DMS114 treated with DMSO at 0.1 percent for 48 hours (cell line): Measurements from ENCODE around the gene AMFR.

Experiments used
- DNase-seq: peaks from one replicate; lab custom pipeline; 2025; ENCODE audit not compliant: unreplicated experiment; lab: John Stamatoyannopoulos, UW

Gene AMFR

DNA sequence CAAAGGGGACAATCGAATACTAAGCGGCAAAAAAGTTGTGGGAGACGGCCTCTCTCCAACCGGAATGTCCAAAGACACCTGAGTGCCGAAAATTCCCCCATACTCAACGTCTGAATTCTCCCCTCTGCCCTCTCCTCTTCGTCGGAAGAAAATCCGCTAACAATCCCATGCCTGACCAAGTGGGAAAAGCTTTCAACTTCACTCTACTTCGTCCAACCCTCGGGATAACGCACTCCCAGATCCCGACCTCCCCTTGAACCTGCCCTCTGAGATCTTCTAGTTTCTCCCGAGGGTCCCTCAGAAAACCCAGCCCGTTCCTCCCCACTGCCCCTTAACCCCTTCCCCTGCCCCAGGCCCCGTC is 961 bp downstream of the AMFR start:
- no peak for DNase-seq

GRCh38 chr16:56423584-56424403 is 1.6 kb downstream of the AMFR start:
- DNase-seq: no peak

DNA sequence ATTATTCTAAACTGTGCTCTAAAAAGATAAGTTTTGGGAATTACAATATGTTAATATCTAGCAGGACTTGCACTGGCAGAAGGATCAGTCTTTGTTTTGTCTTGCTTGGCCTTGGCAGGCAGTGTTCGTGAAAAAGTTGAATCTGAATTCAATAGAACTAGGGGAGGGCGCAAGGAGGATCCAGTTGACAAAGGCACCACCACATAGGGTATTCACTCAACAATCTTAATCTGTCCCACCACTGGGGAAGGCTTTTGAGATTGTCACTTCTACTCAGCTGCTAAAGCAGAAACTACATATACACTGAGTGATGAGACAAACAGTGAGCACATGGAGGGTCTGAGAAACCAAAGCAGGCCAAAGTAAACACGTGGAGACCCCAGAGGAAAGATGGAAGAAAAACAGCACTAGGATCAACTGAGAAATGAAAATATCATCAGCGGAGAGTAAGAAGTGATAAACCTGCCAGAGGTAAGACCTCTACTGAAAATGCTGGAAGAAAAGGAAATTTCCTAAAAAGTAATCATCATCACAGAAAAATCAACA is 2.4 kb downstream of the AMFR start:
- no peak for DNase-seq

GRCh38 chr16:56421976-56422669 is 3.2 kb downstream of the AMFR start:
- no peak for DNase-seq

- no peak for DNase-seq
These were observed 4.0 kb downstream of the AMFR start for GRCh38 chr16:56421313-56421712.

- DNase-seq: no peak
These were observed 4.7 kb downstream of the AMFR start for GRCh38 chr16:56420613-56421012.

DNA sequence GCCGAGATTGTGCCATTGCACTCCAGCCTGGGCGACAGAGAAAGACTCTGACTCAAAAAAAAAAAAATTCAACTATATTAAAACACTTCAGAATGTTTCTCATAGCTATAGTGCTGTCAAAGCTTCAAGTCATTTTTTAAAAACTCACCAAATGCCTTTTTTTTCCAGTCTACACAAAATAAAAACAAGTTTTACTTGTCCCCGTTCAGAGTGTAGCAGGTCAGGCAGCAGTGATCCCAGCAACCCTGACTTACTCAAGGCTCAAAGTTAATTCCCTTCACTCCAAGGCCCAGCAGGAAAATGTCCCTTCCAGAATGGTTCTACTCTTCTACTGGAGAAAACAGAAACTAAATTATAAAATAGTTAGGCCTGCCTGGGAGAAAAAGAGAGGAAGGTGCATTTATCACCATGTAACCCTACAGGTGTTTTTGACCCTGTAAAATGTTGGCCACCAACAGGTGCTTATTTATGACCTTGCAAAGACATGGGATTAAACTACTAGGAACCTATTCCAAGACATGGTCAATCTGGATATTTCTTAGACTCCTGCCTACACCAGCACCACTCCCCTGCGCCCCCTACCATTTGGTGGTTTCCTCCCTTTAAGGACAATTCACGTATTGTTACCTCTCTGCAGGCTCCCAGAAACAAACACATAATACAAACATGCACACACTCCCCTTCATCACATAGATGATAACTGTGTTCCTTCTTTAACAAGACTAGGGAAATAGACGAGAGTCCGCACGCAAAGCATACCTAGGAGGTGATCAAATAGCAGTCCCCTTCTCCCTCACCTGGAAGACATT is 5.4 kb downstream of the AMFR start:
- no peak for DNase-seq

- DNase-seq: no peak
These were observed 8.2 kb downstream of the AMFR start for GRCh38 chr16:56417138-56417537.

- DNase-seq: no peak
These were observed 9.5 kb downstream of the AMFR start for GRCh38 chr16:56415875-56416274.

DNA sequence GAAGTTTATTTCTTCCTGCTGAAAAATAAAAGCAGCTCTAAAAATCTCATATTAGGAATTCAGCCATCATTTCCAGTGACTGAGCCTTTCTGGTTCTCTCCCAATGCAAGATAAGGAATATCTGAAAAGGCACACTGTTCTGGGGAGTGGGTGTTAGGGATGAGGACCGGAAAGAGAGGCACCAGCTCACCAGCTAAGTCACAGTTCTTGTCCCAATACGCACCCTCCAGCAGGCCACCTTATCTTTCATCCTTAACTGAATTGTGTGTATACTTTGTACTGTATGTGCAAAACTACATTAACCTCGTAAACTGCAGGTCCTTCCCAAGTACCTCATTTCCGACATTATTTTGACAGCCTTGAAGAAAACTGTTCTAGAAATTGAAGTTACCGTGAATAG is 11.0 kb downstream of the AMFR start:
- no peak for DNase-seq

- DNase-seq: no peak
These were observed 12.0 kb downstream of the AMFR start for GRCh38 chr16:56413381-56413780.

GRCh38 chr16:56411624-56412023 is 13.7 kb downstream of the AMFR start:
- DNase-seq: no peak

DNA sequence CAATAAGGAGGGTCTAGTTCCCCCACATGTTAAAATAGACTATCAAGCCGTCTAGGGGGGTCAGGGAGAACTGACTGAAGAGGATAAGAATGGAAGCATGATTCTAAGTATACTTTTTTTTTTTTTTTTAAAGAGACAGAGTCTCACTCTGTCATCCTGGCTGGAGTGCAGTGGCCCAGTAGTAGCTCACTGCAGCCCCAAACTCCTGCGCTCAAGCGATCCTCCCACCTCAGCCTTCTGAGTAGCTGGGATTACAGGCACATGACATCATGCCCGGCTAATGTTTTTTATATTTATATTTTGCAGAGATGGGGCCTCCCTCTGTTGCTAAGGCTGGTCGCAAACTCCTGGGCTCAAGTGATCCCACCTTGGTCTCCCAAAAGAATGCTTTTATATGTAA is 14.2 kb downstream of the AMFR start:
- DNase-seq: no peak

DNA sequence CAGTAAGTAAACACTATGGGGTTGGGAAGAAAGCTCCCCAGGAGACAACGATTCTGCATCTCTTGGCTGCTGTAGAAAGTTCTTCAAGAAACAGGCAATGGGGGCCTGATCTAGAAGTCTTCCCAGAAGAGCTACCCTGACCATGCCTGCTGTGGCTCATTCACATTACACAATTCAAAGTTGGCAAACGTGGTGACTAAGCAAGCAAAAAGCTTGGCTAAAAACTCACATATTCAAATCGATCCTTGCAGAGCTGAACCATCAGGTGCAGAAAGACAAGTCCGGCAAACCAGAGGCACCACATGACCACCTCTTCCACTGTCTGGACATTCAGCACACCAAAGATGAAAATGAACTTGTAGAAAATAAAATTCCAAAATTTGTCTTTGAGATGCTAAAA is 16.1 kb downstream of the AMFR start:
- no peak for DNase-seq

DNA sequence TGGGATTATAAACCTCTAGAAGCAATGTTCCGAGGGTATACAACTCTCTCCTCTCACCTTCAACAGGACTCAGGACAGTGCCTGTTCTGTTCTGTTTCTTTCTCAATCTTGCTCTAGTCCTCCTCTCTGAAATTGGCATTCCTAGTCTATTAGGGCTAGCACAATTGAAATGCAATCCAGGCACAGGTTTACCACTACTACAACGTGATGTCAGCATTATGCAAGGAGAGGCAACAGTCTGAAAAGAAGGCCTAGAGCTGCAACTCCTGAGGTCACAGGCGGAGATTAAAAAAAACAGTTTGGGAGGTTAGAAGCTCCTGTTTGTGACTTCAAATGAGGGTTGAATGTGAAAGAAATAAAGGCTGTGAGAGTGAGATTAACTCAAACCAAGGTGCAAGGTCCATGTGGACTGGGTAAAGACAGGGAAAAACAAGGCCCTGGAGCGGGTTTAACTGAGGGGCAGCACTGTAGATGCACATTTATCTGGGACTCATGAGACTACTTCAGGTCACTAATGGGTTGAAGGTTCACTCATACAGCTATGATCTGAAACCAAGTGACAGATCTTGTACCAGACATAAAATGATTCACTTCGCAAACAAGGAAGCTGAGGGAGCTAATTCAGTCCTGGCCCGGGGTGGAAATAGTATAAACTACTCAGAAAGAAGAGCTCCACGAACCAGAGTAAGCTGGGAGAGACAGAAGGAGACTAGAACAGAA is 16.8 kb downstream of the AMFR start:
- no peak for DNase-seq

DNA sequence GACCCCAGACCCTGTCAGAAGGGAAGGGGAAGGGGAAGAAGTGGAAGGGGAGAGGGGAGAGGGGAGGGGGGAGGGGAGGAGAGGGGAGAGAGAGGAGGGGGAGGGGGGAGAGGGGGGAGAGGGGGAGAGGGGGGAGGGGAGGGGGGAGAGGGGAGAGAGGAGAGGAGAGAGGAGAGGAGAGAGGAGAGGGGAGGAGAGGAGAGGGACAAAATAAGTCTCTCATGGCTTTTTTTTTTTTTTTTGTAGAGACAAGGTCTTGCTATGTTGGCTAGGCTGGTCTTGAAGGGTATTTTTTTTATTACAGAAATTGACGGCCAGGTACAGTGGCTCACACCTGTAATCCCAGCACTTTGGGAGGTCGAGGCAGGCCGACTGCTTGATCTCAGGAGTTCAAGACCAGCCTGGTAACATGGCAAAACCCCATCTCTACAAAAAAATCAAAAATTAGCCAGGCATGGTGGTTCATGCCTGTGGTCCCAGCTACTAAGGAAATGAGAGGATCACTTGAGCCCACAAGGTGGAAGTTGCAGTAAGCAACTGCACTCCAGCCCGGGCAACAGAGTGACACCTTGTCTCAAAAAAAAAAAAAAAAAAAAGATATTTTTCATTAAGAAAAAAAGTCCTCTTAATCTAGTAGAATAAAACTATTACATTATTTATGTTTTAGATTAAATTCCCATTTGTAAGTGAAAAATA is 19.2 kb downstream of the AMFR start:
- no peak for DNase-seq

DNA sequence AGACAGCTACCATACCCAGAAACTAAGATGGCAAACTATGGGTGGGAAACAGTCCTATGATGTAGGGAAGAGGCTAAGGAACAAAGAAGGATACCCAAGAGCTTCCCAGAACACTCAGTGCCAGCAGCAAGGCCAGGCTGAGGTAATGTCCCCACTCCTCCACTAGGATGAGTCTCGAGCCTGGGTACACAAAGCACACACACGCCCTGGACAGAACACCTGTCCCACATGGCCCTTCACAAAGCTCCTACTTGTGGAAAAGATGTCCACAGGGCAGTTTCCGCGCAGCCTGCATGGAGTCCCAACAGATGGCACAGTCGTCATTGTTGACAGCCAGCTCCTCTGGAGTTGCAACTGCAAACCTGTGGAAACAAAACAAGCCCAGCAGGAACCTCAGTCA is 23.9 kb downstream of the AMFR start:
- DNase-seq: no peak

- no peak for DNase-seq
These were observed 24.9 kb downstream of the AMFR start for GRCh38 chr16:56400458-56400857.

DNA sequence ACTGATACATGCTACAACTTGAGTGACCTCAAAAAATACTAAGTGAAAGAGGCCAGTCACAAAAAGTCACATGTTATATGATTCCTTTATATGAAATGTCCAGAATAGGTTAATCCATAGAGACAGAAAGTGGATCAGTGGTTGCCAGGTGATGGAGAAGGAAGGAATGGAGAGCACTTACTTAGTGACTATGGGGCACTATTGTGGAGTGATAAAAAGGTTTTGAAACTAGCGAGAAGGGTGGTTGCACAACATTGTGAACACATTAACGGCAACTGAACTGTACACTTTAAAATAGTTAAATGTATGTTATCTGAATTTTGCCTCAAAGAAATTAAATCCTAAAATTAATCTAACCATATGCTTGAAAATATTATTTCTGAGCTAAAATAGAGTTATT is 25.9 kb downstream of the AMFR start:
- no peak for DNase-seq

GRCh38 chr16:56399047-56399446 is 26.3 kb downstream of the AMFR start:
- DNase-seq: no peak
